A375 (cell line): Measurements from ENCODE around the gene GIMAP1. TPM values are rescaled to one million over a fixed set of nuclear protein-coding genes. Genes with fewer than 3 reads are reported as not detected.

Experiments
- total RNA-seq: library from RNA; depleted of rRNA; stranded (reverse); fragments of >200 nt; shearing (Covaris generic); gene quantifications from 2 replicates; pipeline ENCODE4 v1.2.3, GENCODE V29; 2014; rRNA removed

The GIMAP1 gene
- not detected in 2 replicates for total RNA-seq

DNA sequence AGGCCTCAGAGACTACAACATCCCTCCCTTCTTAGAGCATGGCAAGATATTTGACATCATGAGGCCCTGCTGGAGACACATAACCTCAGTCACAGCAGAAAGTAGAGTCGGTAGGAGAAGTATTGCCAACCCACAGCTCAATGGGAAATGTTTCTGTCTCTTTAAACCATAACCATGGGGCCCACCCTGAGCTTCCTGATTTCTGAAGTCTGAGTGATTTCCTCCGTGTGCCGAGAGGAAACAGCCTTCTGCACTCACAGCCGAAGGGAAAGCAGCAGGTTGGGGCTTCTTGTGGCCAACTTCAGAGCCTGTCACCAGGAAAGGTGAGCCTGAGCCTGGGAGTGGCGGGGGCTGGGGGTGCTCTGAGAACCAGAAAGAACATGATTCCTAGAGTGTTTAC is at the start of gene GIMAP1:
TSS of gene GIMAP1 (plus strand) at position 246 of the 400 bp plus-strand sequence. CDS start 2,435 bp downstream, outside the sequence.

DNA sequence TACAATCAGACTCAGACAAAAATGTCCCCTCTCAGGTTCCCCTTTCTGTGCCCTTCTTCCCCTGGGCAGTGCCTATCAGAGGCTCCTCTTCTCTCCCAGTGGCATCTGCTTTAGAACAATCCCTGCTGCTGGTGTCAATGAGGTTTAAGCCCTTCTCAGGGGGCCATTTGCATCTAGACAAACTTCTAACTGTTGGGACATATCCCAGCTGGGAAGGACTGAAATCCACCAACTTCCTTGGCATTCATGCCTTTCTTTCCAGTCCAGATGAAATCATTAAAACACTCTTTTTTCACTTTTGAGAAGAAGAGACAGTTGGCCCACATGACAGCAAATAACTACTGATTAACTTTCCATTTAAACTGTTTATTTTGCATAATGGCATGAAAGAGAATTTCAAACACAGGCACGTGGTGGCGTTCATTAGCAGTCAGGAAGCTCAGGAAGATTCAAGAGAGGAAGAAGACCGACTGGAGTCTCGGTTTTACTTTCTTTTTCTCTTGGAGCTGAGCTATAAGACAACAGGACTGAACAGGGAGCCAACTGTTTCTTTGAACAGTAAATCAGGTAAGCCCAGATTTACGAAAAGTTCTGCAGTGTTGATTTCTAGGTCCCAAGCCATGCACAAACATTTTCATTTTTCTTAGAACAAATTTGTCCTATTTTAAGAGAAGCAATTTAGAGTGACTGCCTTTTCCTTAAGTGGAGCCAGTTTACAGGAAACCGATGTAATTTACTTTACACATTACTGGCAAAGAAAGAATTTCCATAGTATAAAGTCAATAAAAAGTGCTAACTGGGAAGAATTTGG is 31.0 kb upstream of the GIMAP1 start, which contains the start of gene GIMAP2:
TSS of gene GIMAP2 (plus strand) at position 488 of the 811 bp plus-strand sequence. CDS start 1,354 bp downstream, outside the sequence.

DNA sequence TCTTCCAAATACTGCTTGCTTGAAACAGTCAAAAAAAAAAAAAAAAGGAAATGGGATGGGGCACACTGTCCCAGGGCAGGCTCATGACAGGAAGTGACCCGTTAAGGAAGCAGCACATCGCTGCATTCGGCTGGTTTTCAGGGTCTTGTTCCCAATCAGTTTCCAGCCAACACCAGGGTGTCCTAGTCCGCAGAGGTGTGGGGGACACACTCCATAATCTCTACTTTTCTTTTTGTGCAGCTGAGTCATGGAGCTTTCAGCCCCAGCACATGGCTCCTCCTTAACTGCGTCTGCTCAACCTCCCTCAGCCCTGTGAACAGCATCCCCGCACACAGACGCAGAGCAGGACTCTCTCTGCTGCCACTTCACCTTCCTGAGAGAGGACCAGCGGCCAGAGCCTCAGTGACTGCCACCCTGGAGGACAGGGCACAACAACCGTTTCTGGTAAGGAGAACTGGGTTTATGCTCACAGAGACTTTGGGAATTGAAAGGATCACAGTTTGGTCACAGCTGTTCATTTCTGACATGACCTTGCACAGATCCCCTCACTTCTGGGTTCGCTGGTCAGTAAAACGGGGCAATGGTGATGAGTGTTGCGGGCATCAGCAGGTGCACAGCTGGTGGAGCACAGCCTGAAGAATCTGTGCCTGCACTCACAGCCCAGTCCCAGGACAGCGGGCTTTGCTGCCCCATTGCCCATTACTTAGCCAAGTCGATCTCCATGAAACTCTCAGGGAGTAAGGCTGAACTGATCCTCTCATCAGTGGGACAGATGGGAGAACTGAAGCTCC is 21.0 kb downstream of the GIMAP1 start, which contains the start of gene GIMAP5:
TSS of gene GIMAP5 (plus strand) at position 154 of the 791 bp plus-strand sequence. CDS start 3,467 bp downstream, outside the sequence.

Other genes starting within 250 kb of the GIMAP1 start
- gene GIMAP7, start 201.7 kb upstream of the GIMAP1 start, total RNA-seq = not detected in 2 replicates
- gene GIMAP4, start 149.2 kb upstream of the GIMAP1 start, total RNA-seq = 0.15 TPM in 1 of 2 replicates, not detected in the other
- 0.04 and 0.05 TPM in 2 replicates for gene GIMAP6, start 84.2 kb upstream of the GIMAP1 start, total RNA-seq
- 3.0 and 3.8 TPM in 2 replicates for gene GIMAP2, start 30.9 kb upstream of the GIMAP1 start, total RNA-seq
- not detected in 2 replicates for gene GIMAP5, start 20.8 kb downstream of the GIMAP1 start, total RNA-seq
- not detected in 2 replicates for gene TMEM176B, start 83.8 kb downstream of the GIMAP1 start, total RNA-seq
- not detected in 2 replicates for gene TMEM176A, start 84.2 kb downstream of the GIMAP1 start, total RNA-seq
- gene AOC1, start 135.9 kb downstream of the GIMAP1 start, total RNA-seq = 0.08 TPM in 1 of 2 replicates, not detected in the other